GM18907 (cell line): ENCODE data around the gene YDJC.
"Not testable (repeated sequence)": the region's sequence is repeated elsewhere in the genome, so short reads cannot be mapped to it uniquely, and the experiment has no call there.

Source experiments
- ATAC-seq: cut with Tn5 transposase; IDR thresholded peaks from one replicate; pipeline ENCODE4 v1.9.1; 2021; ENCODE audit warnings: mild to moderate bottlenecking, moderate library complexity; ENCODE audit not compliant: unreplicated experiment

The YDJC gene

GRCh38 chr22:21629255-21630149 is at the start of gene YDJC:
TSS of gene YDJC (minus strand) at chr22:21630022. CDS start at chr22:21630014, 8 bp downstream.
- peak; percentile 75 for ATAC-seq

GRCh38 chr22:21679383-21679782 is 49.6 kb upstream of the YDJC start:
- ATAC-seq = no peak

GRCh38 chr22:21678842-21679241 is 49.0 kb upstream of the YDJC start:
- not testable (repeated sequence) for ATAC-seq

- no peak for ATAC-seq
Observed at GRCh38 chr22:21677606-21678443, 48.0 kb upstream of the YDJC start.

GRCh38 chr22:21674638-21675245 is 44.9 kb upstream of the YDJC start:
- no peak for ATAC-seq

- ATAC-seq = no peak
Observed at GRCh38 chr22:21673534-21674321, 43.9 kb upstream of the YDJC start.

- ATAC-seq = no peak
Observed at GRCh38 chr22:21672107-21672629, 42.3 kb upstream of the YDJC start.

GRCh38 chr22:21669026-21669425 is 39.2 kb upstream of the YDJC start:
- no peak for ATAC-seq

GRCh38 chr22:21666786-21667185 is 37.0 kb upstream of the YDJC start:
- ATAC-seq = no peak

- ATAC-seq = peak; percentile 7
Observed at GRCh38 chr22:21665047-21665851, 35.4 kb upstream of the YDJC start.

GRCh38 chr22:21663738-21664137 is 33.9 kb upstream of the YDJC start:
- no peak for ATAC-seq

- no peak for ATAC-seq
Observed at GRCh38 chr22:21661991-21662390, 32.2 kb upstream of the YDJC start.

- no peak for ATAC-seq
Observed at GRCh38 chr22:21660904-21661303, 31.1 kb upstream of the YDJC start.

- no peak for ATAC-seq
Observed at GRCh38 chr22:21659864-21660525, 30.2 kb upstream of the YDJC start.

- ATAC-seq = peak; percentile 62
Observed at GRCh38 chr22:21657360-21658032, 27.7 kb upstream of the YDJC start.

- ATAC-seq = no peak
Observed at GRCh38 chr22:21657020-21657359, 27.2 kb upstream of the YDJC start.

GRCh38 chr22:21652547-21653545 is 23.0 kb upstream of the YDJC start:
- no peak for ATAC-seq
